CD4-positive, alpha-beta T cell treated with Interleukin-1 beta for 1 hour (primary cell): Measurements from ENCODE around the gene ZSWIM5.
A peak's percentile ranks its signal among the peaks of the same experiment; 100 is the strongest.
"Not testable (repeated sequence)": the region's sequence is repeated elsewhere in the genome, so short reads cannot be mapped to it uniquely, and the experiment has no call there.

Experiments
- DNase-seq, 2 donors: peaks; one replicate each; pipeline ENCODE4 v3.0.0-alpha.2; 2020 to 2022

The ZSWIM5 gene

GRCh38 chr1:45016090-45016697 is 190.2 kb downstream of the ZSWIM5 start:
- DNase-seq, result no peak

GRCh38 chr1:45015683-45016082 is 190.7 kb downstream of the ZSWIM5 start:
- no peak for DNase-seq

- peak; percentile 80 to 85 for DNase-seq
These were observed 191.9 kb downstream of the ZSWIM5 start for GRCh38 chr1:45014321-45015028.

- no peak for DNase-seq
These were observed 192.7 kb downstream of the ZSWIM5 start for GRCh38 chr1:45013551-45014209.

- DNase-seq, result peak; percentile 7
These were observed 193.6 kb downstream of the ZSWIM5 start for GRCh38 chr1:45012639-45013278.

- peak; percentile 91 for DNase-seq
These were observed 194.4 kb downstream of the ZSWIM5 start, which contains the start of gene UROD for GRCh38 chr1:45011837-45012638. UROD (plus strand) TSS chr1:45012254; CDS start chr1:45012266, 12 bp downstream.

GRCh38 chr1:45010855-45011811 is 195.3 kb downstream of the ZSWIM5 start, which contains the start of gene HECTD3:
HECTD3 (minus strand) TSS chr1:45011324; CDS start chr1:45011257, 67 bp downstream.
- DNase-seq, result peak; percentile 68 to 76

GRCh38 chr1:45009956-45010854 is 196.2 kb downstream of the ZSWIM5 start:
- no peak for DNase-seq

GRCh38 chr1:45009296-45009865 is 197.0 kb downstream of the ZSWIM5 start:
- no peak for DNase-seq

- DNase-seq, result no peak
These were observed 197.9 kb downstream of the ZSWIM5 start for GRCh38 chr1:45008516-45008915.

GRCh38 chr1:45008076-45008475 is 198.3 kb downstream of the ZSWIM5 start:
- no peak for DNase-seq

- DNase-seq, result no peak
These were observed 199.1 kb downstream of the ZSWIM5 start for GRCh38 chr1:45007311-45007710.

- DNase-seq, result no peak
These were observed 200.6 kb downstream of the ZSWIM5 start for GRCh38 chr1:45005761-45006160.

GRCh38 chr1:45004281-45004920 is 202.0 kb downstream of the ZSWIM5 start:
- DNase-seq, result no peak

- no peak for DNase-seq
These were observed 202.7 kb downstream of the ZSWIM5 start for GRCh38 chr1:45003741-45004140.

GRCh38 chr1:45002650-45003645 is 203.5 kb downstream of the ZSWIM5 start:
- DNase-seq, result no peak

- DNase-seq, result not testable (repeated sequence)
These were observed 204.8 kb downstream of the ZSWIM5 start for GRCh38 chr1:45001576-45001975.

- DNase-seq, result no peak
These were observed 205.4 kb downstream of the ZSWIM5 start for GRCh38 chr1:45001011-45001481.
